HepG2 (cell line): Measurements from ENCODE around the gene KIF25. TPM values are rescaled to one million over a fixed set of nuclear protein-coding genes. Genes with fewer than 3 reads are reported as not detected.

Experiments used
- ATAC-seq: fragments of 200-7000 bp; cut with Tn5 transposase; 3 replicates; pipeline ENCODE4 v1.9.1; 2020; ENCODE audit warnings: mild to moderate bottlenecking, moderate library complexity
- BruUV-seq: library from RNA; stranded (reverse); fragments of 400-500 nt; replicated peaks from 2 replicates; lab custom pipeline; 2021; lab: Mats Ljungman, UMichigan
- CTCF ChIA-PET: fragments of 300-600 bp; formaldehyde crosslinking; extraction: SDS; loops from one replicate; lab custom pipeline; 2021; ENCODE audit warnings: low total read pairs, inconsistent platforms, low intra/inter-chr PET ratio; lab: Yijun Ruan, JAX
- POLR2A ChIA-PET: fragments of 350-600 bp; sonication (Branson Sonifier 250); formaldehyde crosslinking; loops from one replicate; lab custom pipeline; 2020; ENCODE audit warnings: antibody characterized with exemption, inconsistent platforms; lab: Yijun Ruan, JAX
- DNase-seq: peaks from one replicate; pipeline ENCODE4 v3.0.0-alpha.2; 2015; ENCODE audit warnings: low spot score
- FAIRE-seq: peaks from 3 replicates; lab custom pipeline; 2011; peaks lifted over from hg19 to GRCh38; lab: Jason Lieb, UNC
- H2AFZ ChIP-seq: one replicate; pipeline ENCODE4 v1.6.1; 2011; ENCODE audit warnings: low read length, inconsistent platforms
- H3K27ac ChIP-seq: fragments of 300-600 bp; 3 replicates; pipeline ENCODE4 v1.8.0; 2011; ENCODE audit warnings: mixed run types, mild to moderate bottlenecking, mixed read lengths, low read length, inconsistent platforms; ENCODE audit not compliant: insufficient read depth; ENCODE audit errors: extremely low read length
- H3K27me3 ChIP-seq, 2 experiments: fragments of 200-600 bp in 1 of 2; 2 replicates in 1 of 2; 3 replicates in 1 of 2; pipeline versions ENCODE4 v1.6.0 to v1.8.0; 2011; ENCODE audit warnings: low read length in 2 of 2, mild to moderate bottlenecking in 2 of 2, moderate library complexity in 2 of 2, inconsistent platforms in 1 of 2; ENCODE audit not compliant: insufficient read depth in 2 of 2, control insufficient read depth in 1 of 2
- H3K36me3 ChIP-seq, 2 experiments: fragments of 200-600 bp in 1 of 2; replicated peaks in 1 of 2; 2 replicates in 1 of 2; 3 replicates in 1 of 2; pipeline versions ENCODE4 v1.5.1 to v1.8.0; 2011; ENCODE audit warnings: low read length in 2 of 2, inconsistent platforms in 1 of 2; ENCODE audit not compliant: insufficient read depth in 2 of 2, control insufficient read depth in 1 of 2
- H3K4me1 ChIP-seq: 2 replicates; pipeline ENCODE4 v1.5.1; 2012; ENCODE audit warnings: low read length, inconsistent platforms; ENCODE audit not compliant: insufficient read depth
- H3K4me2 ChIP-seq: 2 replicates; pipeline ENCODE4 v1.6.0; 2011; ENCODE audit warnings: low read depth, low read length, inconsistent platforms
- H3K4me3 ChIP-seq, 3 experiments: fragments of 200-600 bp in 1 of 3; sonication (generic), shearing (Covaris generic) in 1 of 3; replicated peaks in 1 of 3; 2 replicates each; pipeline ENCODE4 v1.5.1; 2011 to 2016; ENCODE audit warnings: low read length in 3 of 3, inconsistent platforms in 2 of 3, low read depth in 2 of 3, mild to moderate bottlenecking in 2 of 3, control low read depth in 1 of 3, mixed read lengths in 1 of 3; ENCODE audit not compliant: insufficient read depth in 1 of 3
- H3K79me2 ChIP-seq: one replicate; pipeline ENCODE4 v1.6.1; 2011; ENCODE audit warnings: low read length, inconsistent platforms; ENCODE audit not compliant: insufficient read depth
- H3K9ac ChIP-seq: 2 replicates; pipeline ENCODE4 v1.6.0; 2011; ENCODE audit warnings: mild to moderate bottlenecking, low read depth, low read length, inconsistent platforms; ENCODE audit not compliant: insufficient read depth
- H3K9me3 ChIP-seq: 2 replicates; pipeline ENCODE4 v1.5.1; 2012; ENCODE audit warnings: mild to moderate bottlenecking, low read length
- H4K20me1 ChIP-seq: 2 replicates; pipeline ENCODE4 v1.6.0; 2011; ENCODE audit warnings: inconsistent platforms, mild to moderate bottlenecking, low read length, moderate library complexity; ENCODE audit not compliant: insufficient read depth
- KLF13 ChIP-seq: sonication (generic); formaldehyde crosslinking; IDR thresholded peaks from 2 replicates; pipeline ENCODE4 v1.4.0; 2020; ENCODE audit warnings: mild to moderate bottlenecking, missing genetic modification reagents
- NR2F6 ChIP-seq, 2 experiments: IDR thresholded peaks; 2 replicates each; pipeline ENCODE4 v1.6.1; 2016; ENCODE audit warnings: antibody characterized with exemption in 1 of 2, mild to moderate bottlenecking in 1 of 2
- PHF5A ChIP-seq: IDR thresholded peaks from one replicate; pipeline ENCODE4 v1.6.1; 2018; ENCODE audit warnings: low read depth, missing genetic modification reagents; ENCODE audit not compliant: unreplicated experiment
- SRSF1 ChIP-seq: fragments of 200-400 bp; formaldehyde crosslinking; optimal IDR thresholded peaks from 2 replicates; pipeline ENCODE3; 2017; ENCODE audit warnings: mild to moderate bottlenecking, low read depth, low read length, moderate library complexity
- TCF7 ChIP-seq: sonication (generic); IDR thresholded peaks from 2 replicates; pipeline ENCODE4 v1.6.1; 2016; ENCODE audit warnings: antibody characterized with exemption, low read depth
- TEAD3 ChIP-seq: optimal IDR thresholded peaks from 2 replicates; pipeline ENCODE3; 2016; ENCODE audit warnings: borderline replicate concordance
- ZC3H13 ChIP-seq: sonication (generic); formaldehyde crosslinking; IDR thresholded peaks from 2 replicates; pipeline ENCODE4 v1.8.1; 2023; ENCODE audit warnings: mild to moderate bottlenecking, missing genetic modification reagents, moderate library complexity
- ZNF224 ChIP-seq: sonication (generic); formaldehyde crosslinking; IDR thresholded peaks from 2 replicates; pipeline ENCODE4 v1.5.0; 2020; ENCODE audit warnings: mild to moderate bottlenecking, missing genetic modification reagents
- ZNF468 ChIP-seq: sonication (generic); formaldehyde crosslinking; IDR thresholded peaks from 2 replicates; pipeline ENCODE4 v1.8.0; 2022; ENCODE audit warnings: mild to moderate bottlenecking, moderate library complexity, missing genetic modification reagents
- ZNF850 ChIP-seq: sonication (generic); formaldehyde crosslinking; conservative IDR thresholded peaks from 2 replicates; pipeline ENCODE4 v1.9.0; 2021; ENCODE audit warnings: mild to moderate bottlenecking, missing genetic modification reagents
- ZSCAN29 ChIP-seq: sonication (generic); formaldehyde crosslinking; conservative IDR thresholded peaks from 2 replicates; pipeline ENCODE4 v1.4.0; 2020; ENCODE audit warnings: mild to moderate bottlenecking, missing genetic modification reagents
- WGBS: methylation state at CpG from one replicate; pipeline ENCODE4 v1.1.6; 2017; ENCODE audit warnings: low lambda C conversion rate; 5-methylcytosine and 5-hydroxymethylcytosine counted together
- in situ Hi-C: cut with HindIII; loops from 2 replicates; pipeline ENCODE4 v1.10.0; 2017; ENCODE audit warnings: low pct_unique_long_range_greater_than_20kb; ENCODE audit not compliant: extremely low pct_ligation_motif_present
- intact Hi-C: fragments of 100-400 bp; cut with micrococcal nuclease; formaldehyde crosslinking; loops from one replicate; pipeline ENCODE4 v1.10.0; 2022; ENCODE audit not compliant: unreplicated experiment
- polyA plus RNA-seq, 8 experiments: library from polyadenylated mRNA; depleted of rRNA in 3 of 8; stranded (reverse) in 7 of 8; unstranded in 1 of 8; fragments of >200 nt; fragmentation: Illumina TruSeq in 4 of 8; extraction: Trizol in 4 of 8; gene quantifications; 2 replicates each; pipeline versions ENCODE4 v1.2.1 to v1.2.3, GENCODE V29; 2011 to 2016; ENCODE audit warnings: low read depth in 4 of 8, missing spikeins in 1 of 8, mixed read lengths in 1 of 8; ENCODE audit not compliant: insufficient read depth in 1 of 8
- total RNA-seq, 5 experiments: library from RNA; depleted of rRNA; stranded (reverse); fragments of >200 nt; fragmentation: Illumina TruSeq; extraction: Trizol; gene quantifications; 2 replicates each; pipeline ENCODE4 v1.2.3, GENCODE V29; 2016; ENCODE audit warnings: low read depth in 1 of 5
- TF ChIP-seq, protein P1 (sequence below): sonication (generic); formaldehyde crosslinking; IDR thresholded peaks from 2 replicates; pipeline ENCODE4 v1.8.0; 2022; ENCODE audit warnings: missing genetic modification reagents, mild to moderate bottlenecking, inconsistent platforms, borderline replicate concordance
- TF ChIP-seq, protein P2 (sequence below): sonication (generic); formaldehyde crosslinking; IDR thresholded peaks from 2 replicates; pipeline ENCODE4 v1.9.0; 2021; ENCODE audit warnings: missing genetic modification reagents, mild to moderate bottlenecking, borderline replicate concordance
- TF ChIP-seq, protein P3 (sequence below): sonication (generic); formaldehyde crosslinking; IDR thresholded peaks from 2 replicates; pipeline ENCODE4 v1.8.0; 2022; ENCODE audit warnings: mild to moderate bottlenecking, missing genetic modification reagents, moderate library complexity
- TF ChIP-seq, protein P4 (sequence below): sonication (generic); formaldehyde crosslinking; IDR thresholded peaks from 2 replicates; pipeline ENCODE4 v1.4.0; 2020; ENCODE audit warnings: missing genetic modification reagents

KIF25 gene
- total and polyA plus RNA-seq, 2 of the 13 experiments (the other 11 are each of a cell fraction or from before 2014, with no cell fraction given) = not detected

DNA sequence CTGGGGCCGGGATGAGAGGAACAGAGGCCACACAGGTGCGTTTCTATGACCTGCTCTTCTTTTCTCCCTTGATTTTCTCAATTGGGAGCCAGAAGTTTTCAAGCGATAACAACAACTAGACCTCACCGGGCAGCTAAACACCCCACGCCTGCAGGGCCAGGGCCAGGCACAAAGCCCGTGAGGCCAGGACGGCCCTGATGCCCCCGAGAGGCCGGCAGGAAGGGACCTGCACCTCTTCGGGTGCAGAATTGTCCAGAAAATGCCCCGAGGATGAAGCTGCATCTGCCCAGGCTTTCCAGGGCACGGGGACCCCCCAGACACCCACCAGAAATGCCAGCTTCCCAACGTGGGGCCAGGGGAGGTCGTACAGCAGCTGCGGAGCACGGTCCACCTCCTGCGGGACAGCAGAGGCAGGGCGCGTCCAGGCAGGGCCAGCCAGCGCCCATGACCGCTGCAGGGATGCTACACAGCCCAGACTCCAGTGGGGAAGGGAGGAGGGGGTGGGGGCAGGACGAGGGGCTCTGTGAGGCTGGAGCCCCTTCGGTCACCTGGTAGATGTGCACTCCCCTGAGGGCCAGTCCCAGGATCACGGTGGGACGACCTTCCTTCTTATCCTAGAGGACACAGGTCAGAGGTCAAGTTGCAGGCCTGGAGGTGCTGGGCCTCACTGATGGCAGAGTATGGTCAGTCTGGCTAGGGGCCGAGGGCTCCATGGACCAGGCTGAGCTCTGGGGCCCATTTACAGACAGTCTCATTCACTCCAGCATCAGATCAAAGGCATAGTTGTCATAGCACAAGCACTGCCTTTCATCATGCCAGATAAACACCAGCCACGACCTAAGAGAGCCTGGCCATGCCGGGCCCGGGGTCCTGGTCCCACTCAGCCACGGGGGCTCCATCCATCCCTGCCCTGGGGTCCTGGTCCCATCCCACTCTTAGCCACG lies 65.1 kb downstream of the KIF25 start:
- H3K4me3 ChIP-seq = no peak overlapping the region
- no peak overlapping the region for H3K27ac ChIP-seq
- TF ChIP-seq TCF7 (peak; percentile 37; the same call in 1 of the 2 replicates), ZNF850 (no peak), SRSF1 (no peak), ZC3H13 (CRISPR knock-in tag) (no peak), ZNF468 (CRISPR knock-in tag) (no peak), TEAD3 (CRISPR knock-in tag) (peak; percentile 82), ZSCAN29 (CRISPR knock-in tag) (no peak), ZNF224 (no peak), KLF13 (CRISPR knock-in tag) (no peak), NR2F6 (IDR thresholded peaks at IDR 0.05) (no peak), NR2F6 (CRISPR knock-in tag; IDR thresholded peaks at IDR 0.05) (peak; percentile 65; the same call in 1 of the 2 replicates), PHF5A (CRISPR knock-in tag) (no peak)
- TF ChIP-seq, protein P1, sequence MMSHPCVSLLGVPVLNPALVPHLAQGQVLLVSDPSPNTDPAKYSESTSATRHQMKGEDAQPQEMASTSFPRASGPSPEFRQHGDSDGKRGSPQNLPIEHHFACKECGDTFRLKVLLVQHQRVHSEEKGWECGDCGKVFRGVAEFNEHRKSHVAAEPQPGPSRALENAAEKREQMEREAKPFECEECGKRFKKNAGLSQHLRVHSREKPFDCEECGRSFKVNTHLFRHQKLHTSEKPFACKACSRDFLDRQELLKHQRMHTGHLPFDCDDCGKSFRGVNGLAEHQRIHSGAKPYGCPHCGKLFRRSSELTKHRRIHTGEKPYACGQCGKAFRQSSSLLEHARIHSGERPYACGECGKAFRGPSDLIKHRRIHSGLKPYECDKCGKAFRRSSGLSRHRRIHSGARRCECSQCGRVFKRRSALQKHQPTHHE (CRISPR knock-in tag) = no peak
- TF ChIP-seq, protein P2, sequence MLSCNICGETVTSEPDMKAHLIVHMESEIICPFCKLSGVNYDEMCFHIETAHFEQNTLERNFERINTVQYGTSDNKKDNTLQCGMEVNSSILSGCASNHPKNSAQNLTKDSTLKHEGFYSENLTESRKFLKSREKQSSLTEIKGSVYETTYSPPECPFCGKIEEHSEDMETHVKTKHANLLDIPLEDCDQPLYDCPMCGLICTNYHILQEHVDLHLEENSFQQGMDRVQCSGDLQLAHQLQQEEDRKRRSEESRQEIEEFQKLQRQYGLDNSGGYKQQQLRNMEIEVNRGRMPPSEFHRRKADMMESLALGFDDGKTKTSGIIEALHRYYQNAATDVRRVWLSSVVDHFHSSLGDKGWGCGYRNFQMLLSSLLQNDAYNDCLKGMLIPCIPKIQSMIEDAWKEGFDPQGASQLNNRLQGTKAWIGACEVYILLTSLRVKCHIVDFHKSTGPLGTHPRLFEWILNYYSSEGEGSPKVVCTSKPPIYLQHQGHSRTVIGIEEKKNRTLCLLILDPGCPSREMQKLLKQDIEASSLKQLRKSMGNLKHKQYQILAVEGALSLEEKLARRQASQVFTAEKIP = no peak
- TF ChIP-seq, protein P3, sequence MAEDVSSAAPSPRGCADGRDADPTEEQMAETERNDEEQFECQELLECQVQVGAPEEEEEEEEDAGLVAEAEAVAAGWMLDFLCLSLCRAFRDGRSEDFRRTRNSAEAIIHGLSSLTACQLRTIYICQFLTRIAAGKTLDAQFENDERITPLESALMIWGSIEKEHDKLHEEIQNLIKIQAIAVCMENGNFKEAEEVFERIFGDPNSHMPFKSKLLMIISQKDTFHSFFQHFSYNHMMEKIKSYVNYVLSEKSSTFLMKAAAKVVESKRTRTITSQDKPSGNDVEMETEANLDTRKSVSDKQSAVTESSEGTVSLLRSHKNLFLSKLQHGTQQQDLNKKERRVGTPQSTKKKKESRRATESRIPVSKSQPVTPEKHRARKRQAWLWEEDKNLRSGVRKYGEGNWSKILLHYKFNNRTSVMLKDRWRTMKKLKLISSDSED = no peak
- TF ChIP-seq, protein P4, sequence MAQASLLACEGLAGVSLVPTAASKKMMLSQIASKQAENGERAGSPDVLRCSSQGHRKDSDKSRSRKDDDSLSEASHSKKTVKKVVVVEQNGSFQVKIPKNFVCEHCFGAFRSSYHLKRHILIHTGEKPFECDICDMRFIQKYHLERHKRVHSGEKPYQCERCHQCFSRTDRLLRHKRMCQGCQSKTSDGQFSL = no peak
- TF ChIP-seq, all 625 proteins: peak for 3
- Histone ChIP-seq H4K20me1 (no peaks in the 10 kb centered on the region), H3K9me3 (no peaks in the 10 kb centered on the region), H3K79me2 (no peaks in the 10 kb centered on the region), H3K4me2 (no peak overlapping the region), H3K4me1 (peaks cover 5% of the 10 kb centered on the region), H3K9ac (no peak overlapping the region), H3K36me3 (no peaks in the 10 kb centered on the region), H2AFZ (no peak overlapping the region), H3K27me3 (peaks cover 10 to 44% of the 10 kb centered on the region in 2 experiments; a peak in 4 of 5 replicates)
- no peak for FAIRE-seq
- ATAC-seq = peak; percentile 13; the same call in 2 of the 3 replicates
- peak; percentile 41 for DNase-seq
- intact Hi-C loops (no loop called here), in situ Hi-C loops (no loop called here)
- POLR2A ChIA-PET = no interaction called here
- 37% methylated on average over 14 of the region's 31 CpGs for WGBS
- CTCF ChIA-PET = no interaction called here
- BruUV-seq = no TSS peak
